HG03457 (cell line): Measurements from ENCODE around the gene RAPH1.

Source experiments
- ATAC-seq: cut with Tn5 transposase; IDR thresholded peaks from one replicate; pipeline ENCODE4 v1.9.1; 2021; ENCODE audit warnings: moderate number of reproducible peaks; ENCODE audit not compliant: unreplicated experiment

Gene RAPH1

GRCh38 chr2:203489531-203489930 is 45.6 kb downstream of the RAPH1 start:
- no peak for ATAC-seq

GRCh38 chr2:203484266-203485112 is 50.6 kb downstream of the RAPH1 start:
- ATAC-seq: no peak

- no peak for ATAC-seq
These were observed 54.5 kb downstream of the RAPH1 start for GRCh38 chr2:203480623-203481022.

GRCh38 chr2:203476881-203477280 is 58.2 kb downstream of the RAPH1 start:
- no peak for ATAC-seq

- ATAC-seq: no peak
These were observed 63.8 kb downstream of the RAPH1 start for GRCh38 chr2:203471323-203471722.

GRCh38 chr2:203470371-203470770 is 64.7 kb downstream of the RAPH1 start:
- no peak for ATAC-seq

GRCh38 chr2:203469546-203469945 is 65.6 kb downstream of the RAPH1 start:
- ATAC-seq: no peak

GRCh38 chr2:203463266-203463678 is 71.8 kb downstream of the RAPH1 start:
- ATAC-seq: no peak

GRCh38 chr2:203462308-203462707 is 72.8 kb downstream of the RAPH1 start:
- no peak for ATAC-seq

GRCh38 chr2:203461746-203462145 is 73.4 kb downstream of the RAPH1 start:
- no peak for ATAC-seq

- ATAC-seq: no peak
These were observed 79.9 kb downstream of the RAPH1 start for GRCh38 chr2:203455209-203455608.

- no peak for ATAC-seq
These were observed 81.1 kb downstream of the RAPH1 start for GRCh38 chr2:203453858-203454451.

- ATAC-seq: no peak
These were observed 83.4 kb downstream of the RAPH1 start for GRCh38 chr2:203451689-203452088.

- no peak for ATAC-seq
These were observed 84.1 kb downstream of the RAPH1 start for GRCh38 chr2:203451011-203451410.

- no peak for ATAC-seq
These were observed 84.5 kb downstream of the RAPH1 start for GRCh38 chr2:203450561-203450960.

GRCh38 chr2:203446780-203447179 is 88.3 kb downstream of the RAPH1 start:
- no peak for ATAC-seq

GRCh38 chr2:203446071-203446481 is 89.0 kb downstream of the RAPH1 start:
- no peak for ATAC-seq

- ATAC-seq: no peak
These were observed 90.4 kb downstream of the RAPH1 start for GRCh38 chr2:203444738-203445137.

GRCh38 chr2:203442463-203442862 is 92.6 kb downstream of the RAPH1 start:
- ATAC-seq: no peak

GRCh38 chr2:203441463-203441862 is 93.6 kb downstream of the RAPH1 start:
- no peak for ATAC-seq

GRCh38 chr2:203440671-203441070 is 94.4 kb downstream of the RAPH1 start:
- no peak for ATAC-seq

- ATAC-seq: no peak
These were observed 96.6 kb downstream of the RAPH1 start for GRCh38 chr2:203438528-203438927.
